Lower leg skin (tissue), 4 donors: ENCODE data around the gene KIRREL3. TPM values are rescaled to one million over a fixed set of nuclear protein-coding genes. Genes with fewer than 3 reads are reported as not detected.

Experiments
- DNase-seq, 2 donors: peaks; one replicate each; pipeline ENCODE4 v3.0.0-alpha.2; 2019; ENCODE audit warnings: low spot score in 2 of 2
- H3K4me3 ChIP-seq: fragments of 200-600 bp; sonication (generic); 2 replicates; pipeline ENCODE4 v1.5.1; 2017; ENCODE audit warnings: mild to moderate bottlenecking, low read depth; ENCODE audit not compliant: poor library complexity, severe bottlenecking
- CTCF ChIP-seq, 3 donors: fragments of 450-650 bp; IDR thresholded peaks; one replicate each; pipeline ENCODE4 v1.5.1; 2016; ENCODE audit warnings: antibody characterized with exemption in 3 of 3, mild to moderate bottlenecking in 3 of 3, moderate library complexity in 2 of 3
- POLR2A ChIP-seq, 2 donors: fragments of 450-650 bp; IDR thresholded peaks; one replicate each; pipeline ENCODE4 v1.6.1; 2016 to 2017; ENCODE audit warnings: antibody characterized with exemption in 2 of 2, mild to moderate bottlenecking in 1 of 2, moderate library complexity in 1 of 2
- WGBS, 2 donors: methylation state at CpG; one replicate each; pipeline ENCODE4 v1.1.5; 2018; 5-methylcytosine and 5-hydroxymethylcytosine counted together
- intact Hi-C: fragments of 100-400 bp; cut with DNase I; formaldehyde crosslinking; loops from one replicate; pipeline ENCODE4 v1.15.0; 2023; ENCODE audit warnings: low total_unique reads
- total RNA-seq, 4 donors: library from RNA; depleted of rRNA; stranded (reverse); fragments of >200 nt; gene quantifications; one replicate each; pipeline ENCODE4 v1.1.0, GENCODE V29; 2016

The KIRREL3 gene
- total RNA-seq, 4 donors from 2014 or later: 0.13 TPM; not detected in 3

GRCh38 chr11:126628450-126628789 lies 372.1 kb downstream of the KIRREL3 start:
- intact Hi-C loops: no loop called here
- TF ChIP-seq CTCF (IDR thresholded peaks at IDR 0.05) (no peak), POLR2A (IDR thresholded peaks at IDR 0.05) (no peak)

GRCh38 chr11:126627421-126627820 lies 373.1 kb downstream of the KIRREL3 start:
- intact Hi-C loops: no loop called here
- DNase-seq: peak in 1 of 2 donors; percentile 63
- no peak overlapping the region for H3K4me3 ChIP-seq
- TF ChIP-seq POLR2A (IDR thresholded peaks at IDR 0.05) (no peak), CTCF (IDR thresholded peaks at IDR 0.05) (no peak)
- 90 to 95% methylated on average over 7 of the region's 7 CpGs for WGBS, 2 donors

More at GRCh38 chr11:126628450-126628789, 372.1 kb downstream of the KIRREL3 start:
- no peak overlapping the region for H3K4me3 ChIP-seq
- DNase-seq: no peak
- 48 to 58% methylated on average over 1 of the region's 1 CpG for WGBS, 2 donors

GRCh38 chr11:126624506-126624905 lies 376.1 kb downstream of the KIRREL3 start:
- no peak for DNase-seq
- TF ChIP-seq CTCF (IDR thresholded peaks at IDR 0.05): no peak
- no peak for TF ChIP-seq POLR2A (IDR thresholded peaks at IDR 0.05)
- intact Hi-C loops: no loop called here
- 37 to 50% methylated on average over 7 of the region's 7 CpGs for WGBS, 2 donors
- no peak overlapping the region for H3K4me3 ChIP-seq

GRCh38 chr11:126619516-126619915 lies 381.1 kb downstream of the KIRREL3 start:
- DNase-seq: no peak

GRCh38 chr11:126615845-126616244 lies 384.7 kb downstream of the KIRREL3 start:
- H3K4me3 ChIP-seq: no peak overlapping the region
- WGBS, 2 donors: 68 to 79% methylated on average over 11 of the region's 11 CpGs
- no peak for DNase-seq
- no peak for TF ChIP-seq POLR2A (IDR thresholded peaks at IDR 0.05)
- no peak for TF ChIP-seq CTCF (IDR thresholded peaks at IDR 0.05)
- intact Hi-C loops: no loop called here

More at GRCh38 chr11:126619516-126619915, 381.1 kb downstream of the KIRREL3 start:
- intact Hi-C loops: no loop called here
- 81 to 88% methylated on average over 3 of the region's 3 CpGs for whole genome bisulfite sequencing, 2 donors
- TF ChIP-seq POLR2A (IDR thresholded peaks at IDR 0.05) (no peak), CTCF (IDR thresholded peaks at IDR 0.05) (no peak)
- H3K4me3 ChIP-seq: no peak overlapping the region

- intact Hi-C loops: no loop called here
- TF ChIP-seq CTCF (IDR thresholded peaks at IDR 0.05): no peak
- TF ChIP-seq POLR2A (IDR thresholded peaks at IDR 0.05): no peak
- DNase-seq: no peak
- H3K4me3 ChIP-seq: no peak overlapping the region
- WGBS, 2 donors: 76 to 79% methylated on average over 4 of the region's 4 CpGs
Observed at GRCh38 chr11:126613272-126613671, 387.3 kb downstream of the KIRREL3 start.
